Measurements from ENCODE around the gene MIER2.

MIER2 gene

DNA sequence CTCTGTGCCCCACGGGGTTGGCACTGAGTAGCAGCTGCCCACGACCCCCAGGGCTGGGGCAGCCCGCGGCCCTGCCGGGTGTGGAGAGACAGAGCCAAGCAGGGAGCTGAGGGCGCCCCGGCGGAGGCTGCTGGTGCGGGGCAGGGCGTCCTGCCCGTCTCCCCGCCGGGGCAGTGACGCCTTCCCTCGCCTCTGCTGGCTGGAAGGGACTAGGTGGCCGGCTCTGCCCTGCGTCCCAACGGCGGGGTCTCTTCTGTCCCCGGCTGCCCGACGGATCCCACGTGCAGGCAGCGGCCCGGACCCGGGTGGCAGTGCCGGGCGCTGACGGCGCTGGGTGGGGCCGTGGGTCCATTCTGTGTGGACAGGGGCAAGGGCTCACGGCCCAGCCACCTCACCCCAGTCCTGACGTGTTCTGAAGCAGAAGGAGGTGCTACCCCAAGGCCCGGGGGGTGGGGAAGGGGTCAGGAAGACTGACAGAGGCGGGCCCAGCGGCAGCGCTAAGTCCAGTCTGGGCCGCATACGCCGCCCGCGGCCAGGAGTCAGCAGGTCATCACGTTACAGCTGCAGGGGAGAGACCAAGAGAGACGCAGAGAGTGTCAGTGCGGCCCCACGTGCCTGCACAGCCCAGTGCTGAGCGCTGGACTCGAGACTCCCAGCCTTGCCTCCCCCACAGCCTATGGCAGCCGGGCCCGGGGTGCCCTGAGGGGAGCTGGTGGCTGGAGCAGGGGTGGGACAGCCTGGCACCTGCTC is 38.3 kb downstream of the MIER2 start:
- DNase-seq: no peak

DNA sequence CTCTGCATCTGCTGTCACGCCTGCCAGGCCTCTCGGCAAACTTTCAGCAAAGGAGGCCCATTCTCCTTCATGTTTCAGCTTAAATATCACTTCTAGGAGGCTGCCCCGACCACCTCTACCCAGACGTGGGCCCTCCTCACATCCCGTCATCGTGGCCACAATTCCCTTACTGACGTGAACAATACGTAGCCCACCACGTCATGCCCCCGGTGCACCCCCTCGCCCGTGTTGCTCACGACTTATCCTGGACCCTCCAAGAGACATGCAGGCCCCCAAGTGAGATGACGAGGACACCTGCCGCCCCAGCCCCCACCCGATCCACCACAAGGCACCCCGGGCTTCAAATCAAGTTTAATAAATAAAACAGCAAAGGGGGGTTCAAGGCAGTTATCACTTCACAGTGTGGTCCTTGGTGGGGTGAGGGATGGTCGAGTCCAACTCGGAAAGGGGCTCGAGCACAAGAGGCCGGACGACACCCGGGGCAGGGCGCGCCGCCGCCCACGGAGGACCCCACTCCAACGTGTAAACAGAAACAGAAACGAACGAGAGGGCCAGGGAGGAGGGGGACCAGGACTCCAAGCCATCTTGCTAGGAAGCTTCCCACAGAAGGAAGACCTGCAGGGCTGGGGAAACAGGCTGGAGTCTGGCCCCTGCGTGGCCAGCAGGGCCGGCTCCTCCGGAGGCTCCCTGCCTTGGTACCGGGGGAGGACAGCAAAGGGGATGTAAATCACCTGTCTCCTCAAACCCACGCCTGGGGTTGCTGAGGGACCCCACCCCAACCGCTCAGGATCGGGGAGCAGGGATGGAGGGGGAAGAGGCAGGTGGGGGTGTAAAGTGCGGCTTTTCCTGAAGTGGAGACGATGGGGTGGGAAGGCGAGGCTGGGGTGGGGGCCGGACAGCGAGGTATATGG is 39.1 kb downstream of the MIER2 start:
- no peak for DNase-seq

DNA sequence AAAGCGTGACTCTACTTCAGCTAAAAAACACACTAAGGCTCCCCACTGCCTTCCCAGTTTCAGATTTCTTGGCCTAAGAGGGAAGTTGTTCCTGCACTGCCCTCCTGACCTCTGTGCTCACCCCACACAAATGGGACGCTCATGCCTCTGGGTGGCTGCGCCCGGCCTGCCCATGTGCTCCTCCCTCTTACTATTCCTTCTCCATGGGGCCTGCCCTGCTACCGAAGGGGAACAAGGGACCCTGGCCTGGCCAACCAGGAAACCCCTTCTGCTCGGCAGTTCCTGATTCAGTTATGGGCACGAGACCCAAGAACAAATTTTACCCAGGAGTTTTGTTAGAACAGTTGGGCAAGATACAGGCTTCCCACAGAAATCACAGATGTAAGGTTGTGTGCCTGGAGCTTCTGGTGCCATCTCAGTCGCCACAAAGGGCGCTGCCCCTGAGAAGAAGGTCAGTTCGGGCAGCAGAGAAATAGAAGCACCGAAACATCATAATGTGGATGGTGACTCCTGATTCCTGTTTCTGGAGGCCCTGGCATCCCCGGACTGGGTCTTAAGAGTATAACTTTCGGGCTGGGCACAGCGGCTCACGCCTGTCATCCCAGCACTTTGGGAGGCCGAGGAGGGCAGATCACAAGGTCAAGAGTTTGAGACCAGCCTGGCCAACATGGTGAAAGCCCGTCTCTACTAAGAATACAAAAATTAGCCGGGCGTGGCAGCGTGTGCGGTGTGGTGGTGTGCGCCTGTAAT is 47.9 kb downstream of the MIER2 start:
- no peak for DNase-seq

DNA sequence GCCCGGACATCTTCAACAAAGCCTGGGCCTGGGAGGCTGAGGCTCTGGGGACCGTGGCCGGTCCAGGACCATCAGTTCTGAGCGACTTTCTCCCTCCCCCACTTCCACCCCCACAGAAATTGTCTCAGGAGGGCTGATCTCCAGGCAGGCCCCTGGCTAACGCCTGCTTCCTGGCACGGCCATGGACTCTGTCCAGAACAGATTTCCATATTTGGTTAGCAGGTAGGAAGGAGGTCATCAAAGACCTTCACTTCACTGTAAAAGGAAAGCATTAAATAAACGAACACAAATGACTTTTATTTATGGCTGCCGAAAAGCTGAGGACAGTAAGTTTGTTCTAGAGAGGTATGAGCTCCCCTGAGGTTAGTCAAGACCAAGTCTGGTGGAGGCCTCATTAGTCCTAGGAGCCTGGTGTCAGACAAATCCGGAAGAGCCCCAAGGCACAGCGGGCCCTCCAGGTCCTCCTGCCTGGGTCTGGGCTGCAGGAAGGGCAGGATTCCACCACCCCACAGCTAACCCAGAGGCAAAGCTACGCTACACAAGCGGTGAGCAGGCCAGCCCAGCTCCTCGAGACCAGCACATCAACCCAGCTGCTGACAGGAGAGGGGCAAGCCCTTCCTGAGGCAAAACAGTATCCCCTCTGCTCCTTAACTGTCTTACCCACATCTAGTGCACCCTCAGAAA is 48.8 kb downstream of the MIER2 start:
- DNase-seq: no peak

DNA sequence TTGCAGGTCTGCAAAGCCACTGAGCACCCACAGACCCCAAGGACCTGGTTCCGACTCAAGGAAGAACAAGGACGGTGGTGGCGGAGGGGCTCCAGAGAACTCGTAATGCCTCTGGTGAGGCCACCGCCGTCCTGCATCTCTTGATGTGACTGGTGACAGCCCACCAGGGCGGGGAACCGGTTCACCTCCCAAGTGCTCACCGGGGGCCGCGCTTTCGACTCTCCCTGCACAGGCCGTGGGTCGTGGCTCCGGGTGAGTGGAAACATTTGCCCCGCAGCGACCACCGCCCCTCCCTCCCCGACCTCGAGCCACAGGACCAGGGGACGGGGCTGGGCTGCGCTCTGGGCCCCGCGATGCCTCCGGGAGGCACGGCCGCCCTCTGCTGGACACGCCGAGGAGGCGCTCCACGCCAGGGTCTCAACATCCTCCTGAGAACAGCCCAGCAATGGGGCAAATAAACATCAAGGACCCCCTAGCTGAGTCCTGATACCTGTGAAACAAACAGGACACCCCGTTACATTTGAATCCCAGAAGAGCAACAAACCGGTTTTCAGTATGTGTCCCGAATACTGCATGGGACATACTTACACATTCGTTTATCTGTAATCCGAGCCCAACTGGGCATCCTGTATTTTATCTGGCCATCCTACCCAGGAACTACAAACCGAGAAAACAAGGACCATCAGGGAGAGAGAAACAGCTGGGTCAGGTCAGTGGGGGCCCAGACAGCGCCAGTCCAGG is 49.5 kb downstream of the MIER2 start:
- peak; percentile 60 for DNase-seq

DNA sequence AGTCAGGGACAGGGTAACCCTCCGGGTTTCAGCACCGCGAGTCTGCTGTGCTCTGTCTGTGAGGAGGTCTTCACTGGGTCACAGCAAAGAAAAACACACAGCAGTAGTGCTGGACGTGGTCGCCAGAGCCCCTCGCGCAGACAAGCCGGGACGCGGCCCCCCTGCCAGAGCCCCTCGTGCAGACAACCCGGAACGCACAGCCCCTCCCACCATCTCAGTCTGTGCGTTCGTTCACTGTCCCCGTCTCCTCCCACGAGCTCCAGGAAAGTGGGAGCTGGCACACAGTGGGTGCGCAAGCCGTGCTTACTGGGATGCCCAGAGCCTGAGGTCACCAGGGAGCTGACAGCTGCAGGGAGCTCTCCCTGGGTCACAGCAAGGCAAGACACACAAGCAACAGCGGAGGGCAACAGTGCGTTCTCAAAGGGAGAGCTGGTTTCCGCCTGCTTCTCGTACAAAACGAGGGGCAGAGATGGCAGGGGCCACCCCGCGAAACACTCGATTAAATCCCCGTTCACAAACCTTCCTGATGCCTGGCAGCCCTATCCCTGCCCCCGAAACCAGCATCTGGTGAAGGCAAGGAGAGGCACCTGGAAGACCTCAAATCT is 50.2 kb downstream of the MIER2 start:
- DNase-seq: no peak

DNA sequence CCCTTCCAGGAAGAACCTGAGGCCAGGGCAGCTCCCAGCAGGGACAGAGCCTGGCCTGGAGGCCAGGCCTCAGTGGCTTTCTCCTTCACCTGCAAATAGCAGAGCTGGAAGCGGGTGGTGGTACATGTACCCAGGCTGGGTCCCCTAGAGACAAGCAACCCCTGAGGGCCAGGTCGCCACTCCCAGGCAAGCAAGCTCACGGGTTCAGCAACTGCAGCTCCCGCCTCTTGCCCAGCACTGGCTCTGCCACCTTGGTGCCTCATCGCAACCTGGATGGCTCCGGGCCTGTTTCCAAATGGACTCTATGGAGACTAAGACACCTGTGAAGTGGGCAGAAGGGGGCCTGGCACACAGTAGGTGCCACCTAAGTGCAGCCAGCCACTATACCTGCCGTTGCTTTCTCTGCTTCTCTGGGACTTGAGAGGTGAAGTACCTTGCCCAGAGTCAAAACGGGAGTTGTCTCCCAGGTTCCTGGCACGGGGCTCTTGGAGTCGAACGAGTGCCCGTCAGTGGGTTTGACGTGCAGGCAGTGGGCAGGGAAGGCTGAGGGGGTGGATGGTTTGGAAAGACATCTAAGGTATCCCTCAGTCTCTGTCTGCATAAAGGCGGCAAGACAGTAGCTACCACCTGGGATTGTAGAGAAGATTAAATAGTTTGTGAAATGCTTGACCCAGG is 51.0 kb downstream of the MIER2 start:
- no peak for DNase-seq

DNA sequence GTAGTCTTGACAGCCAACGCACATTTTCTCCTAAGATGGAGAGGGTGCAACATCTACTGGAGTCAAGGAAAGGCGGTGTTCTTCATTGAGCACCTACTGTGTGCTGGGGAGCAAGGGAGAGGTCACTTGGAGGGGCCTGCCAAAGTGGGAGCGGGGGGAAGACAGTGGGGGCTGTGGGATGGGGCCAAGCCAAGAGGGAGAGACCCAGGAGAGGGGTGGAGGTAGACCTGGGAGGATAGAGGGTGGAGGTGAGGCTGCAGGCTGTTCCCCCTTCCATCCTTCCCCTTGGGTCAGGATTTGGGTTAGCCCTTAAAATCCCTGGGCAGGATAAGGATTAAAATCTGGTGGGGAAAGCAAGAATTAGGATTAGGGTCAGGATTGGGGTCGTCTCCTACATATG is 51.6 kb downstream of the MIER2 start:
- no peak for DNase-seq

DNA sequence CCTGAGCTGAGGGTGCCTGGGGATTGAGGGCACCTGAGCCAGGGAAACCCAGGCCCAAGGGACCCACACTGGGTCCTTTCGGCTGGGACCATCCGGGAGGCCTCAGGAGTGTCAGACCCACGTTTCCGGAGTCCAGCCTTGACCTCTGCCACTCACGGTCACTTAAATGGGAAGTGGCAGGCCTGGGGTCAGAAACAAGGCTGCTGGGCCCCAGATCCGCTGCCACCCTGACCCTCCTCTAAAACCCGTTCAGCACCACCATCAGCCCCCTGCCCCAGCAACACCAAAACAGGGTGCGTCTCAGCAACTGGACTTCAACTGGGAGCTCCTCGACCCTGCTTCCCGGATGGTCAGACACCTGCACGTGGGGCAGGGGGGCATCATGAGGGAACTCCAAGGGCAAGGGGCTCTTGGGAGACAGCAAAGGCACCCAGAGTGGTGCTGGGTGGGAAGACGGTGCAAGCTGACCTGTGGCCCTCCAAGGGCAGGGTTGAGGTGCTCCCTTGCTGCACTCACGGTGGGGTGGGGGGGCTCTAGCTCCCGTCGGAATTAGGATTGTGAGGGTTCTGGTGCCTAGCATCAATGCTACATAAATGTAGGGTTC is 52.2 kb downstream of the MIER2 start:
- no peak for DNase-seq

DNA sequence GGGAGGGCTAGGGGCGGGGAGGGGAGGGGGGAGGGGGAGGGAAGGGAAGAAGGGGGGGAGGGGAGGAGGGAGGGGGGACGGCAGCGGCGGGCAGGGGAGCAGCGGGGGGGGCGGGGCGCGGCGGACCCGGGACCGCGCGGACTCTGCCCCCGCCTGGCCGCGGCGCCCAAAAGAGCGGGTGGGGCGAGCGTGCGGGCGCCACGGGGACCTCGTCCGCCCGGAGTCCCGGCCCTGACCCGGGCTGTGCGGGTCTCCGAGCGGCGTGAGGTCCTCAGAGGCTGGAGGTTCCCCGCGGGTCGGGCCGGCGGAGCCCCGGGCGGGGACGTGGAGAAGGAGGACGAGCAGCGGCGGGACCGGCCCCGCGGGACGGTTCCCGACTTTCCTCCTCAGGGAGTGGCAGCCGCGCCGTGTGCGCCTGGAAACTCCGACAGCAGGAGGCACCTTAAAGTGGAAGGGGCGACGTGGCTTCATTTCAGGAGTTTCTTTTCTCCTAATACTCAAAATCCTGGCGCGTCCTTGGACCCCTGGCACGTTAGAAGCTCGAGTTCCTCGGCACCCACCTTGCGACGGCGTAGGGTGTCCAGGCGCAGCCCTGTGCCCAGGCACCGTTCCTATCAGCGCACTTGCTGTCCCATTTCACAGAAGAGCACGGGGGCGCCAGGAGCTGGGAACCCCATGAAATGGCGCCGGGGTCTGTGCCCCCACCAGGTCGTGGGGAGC is 52.9 kb downstream of the MIER2 start:
- DNase-seq: no peak

DNA sequence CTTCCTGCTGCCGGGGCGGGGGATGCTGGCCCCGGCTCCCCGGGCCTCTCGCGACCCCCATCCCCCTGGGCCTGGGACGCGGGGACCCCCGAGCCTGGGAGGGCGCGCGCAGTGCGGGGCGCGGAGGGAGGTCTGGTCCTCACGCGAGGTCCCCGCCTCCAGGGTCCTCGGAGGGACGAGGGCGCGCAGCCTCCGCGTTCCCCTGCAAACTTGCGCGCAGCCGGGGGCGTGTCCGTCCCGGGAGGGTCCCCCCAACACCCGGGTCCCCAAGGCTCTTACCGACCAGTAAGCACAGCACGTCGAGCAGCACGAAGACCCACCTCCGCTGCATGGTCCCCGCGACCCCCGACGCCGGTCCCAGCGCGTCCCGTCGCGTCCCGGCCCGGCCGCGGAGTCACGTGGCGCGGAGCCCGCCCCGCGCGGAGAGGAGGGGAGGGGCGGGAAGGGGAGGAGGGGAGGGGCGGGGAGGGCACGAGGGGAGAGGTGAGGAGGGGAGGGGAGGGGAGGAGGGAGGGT is 53.5 kb downstream of the MIER2 start, which contains the start of gene PLPP2:
Gene PLPP2 (minus strand): TSS at position 398 of the 516 bp plus-strand sequence. CDS start 67 bp downstream, at position 331.
- no peak for DNase-seq

DNA sequence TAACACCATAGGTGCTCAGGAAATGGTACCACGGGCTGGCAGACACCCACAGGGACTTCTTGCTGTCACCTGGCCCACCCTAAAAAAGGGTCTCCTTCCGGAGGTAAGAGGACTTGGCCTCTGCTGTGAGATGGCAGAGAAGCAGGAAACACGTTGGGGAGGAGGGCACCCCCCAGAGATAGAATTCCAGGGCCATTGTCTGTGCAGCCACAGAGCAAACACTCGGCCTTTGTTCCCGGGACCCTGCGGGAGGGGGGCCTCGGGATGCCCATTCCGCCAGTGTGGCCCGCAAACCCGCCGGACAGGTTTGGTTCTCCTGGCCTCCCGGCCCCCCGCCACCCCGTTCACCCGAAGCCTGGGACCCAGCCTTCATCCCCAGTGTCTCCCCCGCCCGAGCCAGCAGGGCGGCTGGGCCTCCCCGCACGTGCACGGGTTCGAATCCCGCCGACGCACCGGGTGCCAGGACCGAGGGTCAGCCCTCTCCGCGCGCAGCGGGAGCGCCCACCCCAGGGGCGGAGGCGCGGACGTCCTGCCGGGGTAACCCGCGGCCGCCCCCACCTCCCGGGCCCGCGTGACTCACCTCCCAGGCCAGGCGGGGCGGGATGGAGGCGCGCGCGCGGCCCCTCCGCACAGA is 54.1 kb downstream of the MIER2 start:
- DNase-seq: peak; percentile 42

DNA sequence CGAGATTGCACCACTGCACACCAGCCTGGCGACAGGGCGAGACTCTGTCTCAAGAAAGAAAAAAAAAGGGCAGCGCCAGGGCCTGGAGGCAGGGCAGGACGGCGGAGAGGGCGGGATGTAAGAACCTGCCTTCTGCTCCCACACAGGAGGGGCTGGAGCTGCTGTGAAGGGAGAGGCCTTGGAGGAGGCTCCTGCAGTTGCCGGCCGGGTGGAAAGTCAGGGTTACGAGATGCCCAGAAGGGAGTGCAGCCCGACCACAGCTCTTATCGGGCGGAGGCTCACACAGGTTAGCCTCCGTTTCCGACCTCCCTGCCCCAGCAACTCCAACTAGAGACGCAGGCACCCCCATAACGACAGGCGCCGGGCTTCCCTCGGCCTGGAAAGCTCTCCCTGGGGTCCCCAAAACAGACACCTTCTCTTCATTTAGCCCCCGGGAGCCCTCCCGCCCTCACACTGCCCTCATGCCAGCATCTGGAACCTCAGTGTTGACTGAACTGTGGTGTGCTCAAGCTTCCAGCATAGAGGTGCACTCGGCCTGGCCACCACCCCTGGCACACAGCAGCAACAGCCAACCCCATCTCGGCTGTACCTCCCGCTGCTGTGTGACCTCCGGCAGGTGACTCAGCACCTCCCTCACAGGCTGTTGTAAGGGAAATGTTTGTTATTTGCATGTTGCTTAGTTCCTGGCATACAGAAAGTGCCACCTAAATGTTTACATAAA is 54.8 kb downstream of the MIER2 start:
- peak; percentile 27 for DNase-seq

DNA sequence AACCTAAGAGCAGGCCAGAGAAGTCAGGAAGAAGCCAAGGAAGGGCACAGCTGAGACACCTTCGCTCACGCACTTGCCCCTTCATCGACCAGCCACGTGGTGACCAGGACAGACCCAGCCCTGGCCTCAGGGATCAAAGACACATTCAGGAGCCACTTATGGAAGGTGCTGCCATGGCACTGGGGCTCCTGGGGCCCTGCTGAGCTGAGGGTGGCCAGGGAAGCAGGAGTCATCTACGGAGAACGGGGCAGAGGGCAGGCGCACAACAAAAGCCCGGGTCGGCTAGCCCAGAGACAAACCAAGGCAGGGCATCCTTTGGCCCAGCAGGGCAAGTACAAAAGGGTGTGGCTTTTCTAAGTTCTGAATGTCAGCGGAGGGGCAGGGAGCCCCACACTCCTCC is 55.7 kb downstream of the MIER2 start:
- DNase-seq: no peak

DNA sequence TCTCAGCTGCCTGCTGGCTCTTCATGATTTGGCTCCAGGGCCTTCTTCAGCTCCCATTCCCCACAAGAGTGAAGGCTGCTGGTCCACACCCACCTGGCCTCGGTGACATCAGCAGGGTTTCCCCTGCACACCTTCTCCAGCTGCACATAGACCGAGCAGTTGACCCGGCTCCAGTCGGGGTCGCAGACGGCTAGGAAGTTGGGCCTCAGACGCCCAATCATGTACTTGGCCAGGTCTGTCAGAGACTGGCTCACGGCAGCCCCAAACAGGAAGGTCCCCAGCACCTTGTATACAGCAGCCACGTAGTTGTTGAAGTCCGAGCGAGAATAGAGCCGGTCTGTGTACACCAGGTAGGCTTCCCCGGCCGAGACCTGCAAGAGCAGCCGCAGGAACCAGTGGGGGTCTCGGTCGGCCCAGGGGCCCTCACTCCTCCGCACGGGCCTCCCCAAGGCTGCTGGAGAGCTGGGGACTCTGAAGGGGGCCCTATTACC is 57.2 kb downstream of the MIER2 start:
- no peak for DNase-seq

DNA sequence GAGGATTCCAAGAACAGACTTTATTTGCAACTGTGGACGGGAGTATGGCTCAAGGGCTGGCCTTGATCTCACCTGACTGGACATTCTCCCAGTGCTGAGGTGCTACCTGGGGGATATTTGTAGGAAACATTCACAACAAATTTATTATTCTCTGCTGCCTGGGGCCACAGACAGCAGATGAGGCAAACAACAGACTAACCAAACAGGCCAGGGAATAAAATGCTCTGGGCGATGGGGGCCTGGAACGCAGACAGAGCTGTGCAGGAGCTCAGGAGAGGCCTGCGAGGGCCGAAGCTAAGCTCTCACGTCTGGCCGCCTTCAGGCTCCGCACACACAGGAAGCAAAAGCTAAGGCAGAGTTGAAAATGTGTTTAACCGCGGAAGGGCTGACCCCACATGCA is 61.2 kb downstream of the MIER2 start:
- DNase-seq: no peak

DNA sequence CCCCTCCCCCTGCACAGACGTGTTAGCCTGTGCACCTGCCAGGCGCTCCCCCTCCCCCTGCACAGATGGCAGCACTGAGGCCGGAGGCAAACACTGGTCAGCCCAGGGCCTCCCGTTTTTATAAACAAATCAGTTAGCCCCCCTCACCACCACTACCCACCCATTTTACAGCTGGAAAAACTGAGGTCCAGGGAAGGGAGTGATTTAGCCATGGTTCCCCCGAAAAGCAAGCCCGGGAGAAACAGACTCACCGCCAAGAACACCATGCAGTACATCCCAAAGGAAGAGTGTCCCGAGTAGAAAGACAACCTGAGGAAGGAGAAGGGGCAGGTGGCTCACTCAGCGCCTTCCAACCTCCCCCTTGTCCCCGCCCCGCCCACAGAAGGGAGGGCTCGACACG is 62.1 kb downstream of the MIER2 start:
- no peak for DNase-seq

DNA sequence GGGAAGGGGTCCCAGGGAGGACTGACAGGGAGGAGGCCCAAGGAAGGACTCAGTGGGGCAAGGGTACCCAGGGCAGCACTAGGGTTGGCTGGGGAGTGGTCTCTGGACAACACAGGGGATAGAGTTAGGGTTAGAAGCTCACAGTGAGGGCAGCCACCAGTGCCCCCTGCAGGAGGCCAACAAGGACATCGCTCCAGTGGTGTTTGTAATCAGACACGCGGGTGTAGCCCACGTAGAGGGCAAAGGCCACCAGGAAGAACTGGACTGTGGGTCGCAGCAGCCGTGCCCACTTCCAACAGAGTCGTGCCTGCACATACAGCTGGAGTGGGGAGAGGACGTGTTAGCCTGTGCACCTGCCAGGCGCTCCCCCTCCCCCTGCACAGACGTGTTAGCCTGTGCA is 62.6 kb downstream of the MIER2 start:
- DNase-seq: no peak
